Measurements from ENCODE around the gene SIK3. TPM values are rescaled to one million over a fixed set of nuclear protein-coding genes. Genes with fewer than 3 reads are reported as not detected.

The SIK3 gene
- total RNA-seq, 1 donor from 2014 or later, result 19.5 TPM

GRCh38 chr11:116928845-116929244, 169.4 kb downstream of the SIK3 start:
- Mint-ChIP-seq H3K4me3 (ENCODE audit: unreplicated experiment) (no peak overlapping the region), H3K27me3 (ENCODE audit: low read depth) (no peaks in the 10 kb centered on the region), H3K36me3 (ENCODE audit: low read depth) (peaks cover 5% of the 10 kb centered on the region), H3K9me3 (ENCODE audit: low read depth) (no peaks in the 10 kb centered on the region), H3K4me1 (ENCODE audit: low read depth) (peaks cover 32% of the 10 kb centered on the region), H3K27ac (ENCODE audit: unreplicated experiment) (no peak overlapping the region)
- no peak for DNase-seq (ENCODE audit: low spot score)
- no peak for TF ChIP-seq CTCF (IDR thresholded peaks at IDR 0.05)

GRCh38 chr11:116928102-116928777, 170.0 kb downstream of the SIK3 start:
- Mint-ChIP-seq H3K27ac (ENCODE audit: unreplicated experiment) (no peak overlapping the region), H3K36me3 (ENCODE audit: low read depth) (peaks cover 5% of the 10 kb centered on the region)
- no peak for DNase-seq (ENCODE audit: low spot score)

GRCh38 chr11:116927163-116927974, 170.9 kb downstream of the SIK3 start:
- Mint-ChIP-seq H3K9me3 (ENCODE audit: low read depth) (no peaks in the 10 kb centered on the region), H3K36me3 (ENCODE audit: low read depth) (peaks cover 5% of the 10 kb centered on the region)

More at GRCh38 chr11:116928102-116928777, 170.0 kb downstream of the SIK3 start:
- no peaks in the 10 kb centered on the region for H3K9me3 Mint-ChIP-seq (ENCODE audit: low read depth)
- H3K4me3 Mint-ChIP-seq (ENCODE audit: unreplicated experiment), result no peak overlapping the region
- no peaks in the 10 kb centered on the region for H3K27me3 Mint-ChIP-seq (ENCODE audit: low read depth)
- H3K4me1 Mint-ChIP-seq (ENCODE audit: low read depth), result peaks cover 32% of the 10 kb centered on the region
- TF ChIP-seq CTCF (IDR thresholded peaks at IDR 0.05), result no peak

GRCh38 chr11:116925050-116925449, 173.2 kb downstream of the SIK3 start:
- no peaks in the 10 kb centered on the region for H3K27me3 Mint-ChIP-seq (ENCODE audit: low read depth)
- TF ChIP-seq CTCF (IDR thresholded peaks at IDR 0.05), result no peak
- H3K27ac Mint-ChIP-seq (ENCODE audit: unreplicated experiment), result no peak overlapping the region

More at GRCh38 chr11:116927163-116927974, 170.9 kb downstream of the SIK3 start:
- Mint-ChIP-seq H3K4me1 (ENCODE audit: low read depth) (peaks cover 32% of the 10 kb centered on the region), H3K4me3 (ENCODE audit: unreplicated experiment) (no peak overlapping the region), H3K27me3 (ENCODE audit: low read depth) (no peaks in the 10 kb centered on the region), H3K27ac (ENCODE audit: unreplicated experiment) (no peak overlapping the region)
- no peak for DNase-seq (ENCODE audit: low spot score)
- peak; percentile 65 for TF ChIP-seq CTCF (IDR thresholded peaks at IDR 0.05)

GRCh38 chr11:116918925-116919655, 179.1 kb downstream of the SIK3 start:
- Mint-ChIP-seq H3K4me3 (ENCODE audit: unreplicated experiment) (no peak overlapping the region), H3K27me3 (ENCODE audit: low read depth) (no peaks in the 10 kb centered on the region), H3K36me3 (ENCODE audit: low read depth) (no peaks in the 10 kb centered on the region), H3K9me3 (ENCODE audit: low read depth) (no peaks in the 10 kb centered on the region), H3K27ac (ENCODE audit: unreplicated experiment) (peak overlapping the region; percentile 3), H3K4me1 (ENCODE audit: low read depth) (peaks cover 19% of the 10 kb centered on the region)
- no peak for DNase-seq (ENCODE audit: low spot score)
- peak; percentile 13 for TF ChIP-seq CTCF (IDR thresholded peaks at IDR 0.05)

More at GRCh38 chr11:116925050-116925449, 173.2 kb downstream of the SIK3 start:
- H3K4me3 Mint-ChIP-seq (ENCODE audit: unreplicated experiment), result no peak overlapping the region
- H3K36me3 Mint-ChIP-seq (ENCODE audit: low read depth), result peaks cover 5% of the 10 kb centered on the region
- no peak for DNase-seq (ENCODE audit: low spot score)
- peaks cover 19% of the 10 kb centered on the region for H3K4me1 Mint-ChIP-seq (ENCODE audit: low read depth)
- H3K9me3 Mint-ChIP-seq (ENCODE audit: low read depth), result no peaks in the 10 kb centered on the region

Data from chondrocyte (in vitro differentiated cells).